Measurements from ENCODE around the gene PAK2. TPM values are rescaled to one million over a fixed set of nuclear protein-coding genes. Genes with fewer than 3 reads are reported as not detected.

PAK2 gene
- total and polyA plus RNA-seq, 8 donors: 7.5 to 36.2 (median 18.5) TPM

GRCh38 chr3:196803891-196804468 lies 64.3 kb downstream of the PAK2 start:
- DNase-seq (no peak), FAIRE-seq (no peak), ATAC-seq (no peak)
- Histone ChIP-seq H3K9me3 (no peaks in the 10 kb centered on the region), H3K36me3 (peaks cover 0 to 37% (median 11%) of the 10 kb centered on the region in 3 donors), H3K27me3 (no peaks in the 10 kb centered on the region), H3K27ac (no peak overlapping the region), H3K4me1 (no peaks in the 10 kb centered on the region), H3K4me3 (no peak overlapping the region)
- WGBS, 2 donors: 86 to 91% methylated on average over 9 of the region's 9 CpGs
- no peak for TF ChIP-seq CTCF (IDR thresholded peaks at IDR 0.05)
- intact Hi-C loops (cut with DNase I): no loop called here

GRCh38 chr3:196804773-196805172 lies 65.1 kb downstream of the PAK2 start:
- no peak for TF ChIP-seq CTCF (IDR thresholded peaks at IDR 0.05)
- no peaks in the 10 kb centered on the region for H3K4me1 ChIP-seq
- intact Hi-C loops (cut with DNase I): no loop called here
- no peak overlapping the region for H3K27ac ChIP-seq
- H3K9me3 ChIP-seq: no peaks in the 10 kb centered on the region
- H3K4me3 ChIP-seq: no peak overlapping the region
- no peak for DNase-seq
- no peak for ATAC-seq
- no peak for FAIRE-seq
- no peaks in the 10 kb centered on the region for H3K27me3 ChIP-seq
- 55 to 63% methylated on average over 1 of the region's 1 CpG for WGBS, 2 donors
- H3K36me3 ChIP-seq: peaks cover 0 to 37% (median 11%) of the 10 kb centered on the region in 3 donors

- Histone ChIP-seq H3K9me3 (no peaks in the 10 kb centered on the region), H3K4me1 (no peaks in the 10 kb centered on the region), H3K27ac (no peak overlapping the region), H3K4me3 (no peak overlapping the region), H3K36me3 (peaks cover 0 to 42% (median 11%) of the 10 kb centered on the region in 3 donors), H3K27me3 (no peaks in the 10 kb centered on the region)
- no peak for TF ChIP-seq CTCF (IDR thresholded peaks at IDR 0.05)
- WGBS, 2 donors: 83 to 86% methylated on average over 2 to 3 of the region's 3 CpGs
- ATAC-seq: no peak
- FAIRE-seq: no peak
- intact Hi-C loops (cut with DNase I): no loop called here
- DNase-seq: no peak
Measured at GRCh38 chr3:196810963-196811581, 71.4 kb downstream of the PAK2 start.

GRCh38 chr3:196812853-196813252 lies 73.2 kb downstream of the PAK2 start:
- H3K4me3 ChIP-seq: no peak overlapping the region
- H3K9me3 ChIP-seq: no peaks in the 10 kb centered on the region
- WGBS, 2 donors: 89 to 91% methylated on average over 7 of the region's 7 CpGs
- intact Hi-C loops (cut with DNase I): no loop called here
- TF ChIP-seq CTCF (IDR thresholded peaks at IDR 0.05): no peak
- DNase-seq (no peak), FAIRE-seq (no peak), ATAC-seq (no peak)
- no peaks in the 10 kb centered on the region for H3K4me1 ChIP-seq
- H3K27me3 ChIP-seq: no peaks in the 10 kb centered on the region
- peaks cover 0 to 27% (median 3%) of the 10 kb centered on the region in 3 donors for H3K36me3 ChIP-seq
- H3K27ac ChIP-seq: no peak overlapping the region

GRCh38 chr3:196813903-196814302 lies 74.2 kb downstream of the PAK2 start:
- Histone ChIP-seq H3K27ac (no peak overlapping the region), H3K4me3 (no peak overlapping the region), H3K27me3 (no peaks in the 10 kb centered on the region), H3K9me3 (no peaks in the 10 kb centered on the region), H3K36me3 (peaks cover 0 to 28% (median 6%) of the 10 kb centered on the region in 3 donors), H3K4me1 (no peaks in the 10 kb centered on the region)
- no peak for FAIRE-seq
- no peak for ATAC-seq
- intact Hi-C loops (cut with DNase I): no loop called here
- DNase-seq: no peak
- WGBS, 2 donors: 85 to 90% methylated on average over 5 of the region's 5 CpGs
- no peak for TF ChIP-seq CTCF (IDR thresholded peaks at IDR 0.05)

All from pancreas (tissue), 10 donors.